ENCODE results near the gene DMBT1.

DMBT1 gene

DNA sequence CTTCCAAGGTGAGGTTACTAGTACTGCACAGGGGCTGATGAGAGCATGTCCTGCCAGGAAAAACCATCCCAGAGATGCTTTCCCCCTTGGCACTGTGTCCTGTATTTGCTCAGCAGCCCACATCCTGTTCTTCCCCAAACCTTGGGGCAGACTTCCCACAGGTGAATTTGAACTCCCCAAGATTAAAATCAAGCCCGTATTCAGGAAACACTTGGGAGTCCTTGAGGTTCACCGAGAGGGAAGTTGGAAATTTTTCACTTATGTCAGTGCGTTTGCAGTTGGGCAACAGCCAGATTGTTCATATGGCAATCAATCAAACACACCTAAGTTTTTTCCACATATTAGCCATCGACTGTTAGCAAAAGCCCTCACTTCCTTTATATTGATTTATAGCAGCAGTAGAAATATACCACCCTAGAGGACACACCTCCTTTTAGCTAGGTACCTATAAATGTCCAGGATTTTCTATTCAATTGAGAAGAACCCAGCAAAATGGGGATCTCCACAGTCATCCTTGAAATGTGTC, at the start of gene DMBT1:
Gene DMBT1, plus strand, starts transcription at position 476 of the 526 bp plus-strand sequence. Its CDS starts 17 bp downstream, at position 493.
- no peak within 1 kb of the TSS for H3K4me3 ChIP-seq (ENCODE audit: low read length)
- no peak for TF ChIP-seq ZNF274 (IDR thresholded peaks at IDR 0.05; ENCODE audit: low read depth, low read length)

DNA sequence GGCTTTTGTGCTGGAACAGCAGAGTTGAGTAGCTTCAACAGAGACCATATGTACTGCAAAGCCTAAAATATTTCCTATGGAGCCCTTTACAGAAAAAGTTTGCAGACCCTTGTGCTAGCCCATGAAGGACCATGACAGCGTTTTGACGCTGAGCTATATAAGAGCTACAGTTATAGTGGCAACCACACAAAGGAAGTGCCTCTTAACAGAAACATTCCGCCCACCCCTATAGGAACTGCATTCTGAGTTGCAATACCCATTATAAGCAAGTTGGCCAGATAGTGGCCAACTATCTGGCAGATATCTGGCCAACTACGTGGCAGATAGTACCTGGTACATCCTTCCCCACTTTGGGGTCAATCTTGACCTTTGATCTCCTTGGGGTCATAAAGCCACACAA, 47.5 kb upstream of the DMBT1 start:
- TF ChIP-seq ZNF274 (IDR thresholded peaks at IDR 0.05; ENCODE audit: low read depth, low read length) = no peak
- no peak overlapping the region for H3K4me3 ChIP-seq (ENCODE audit: low read length)

DNA sequence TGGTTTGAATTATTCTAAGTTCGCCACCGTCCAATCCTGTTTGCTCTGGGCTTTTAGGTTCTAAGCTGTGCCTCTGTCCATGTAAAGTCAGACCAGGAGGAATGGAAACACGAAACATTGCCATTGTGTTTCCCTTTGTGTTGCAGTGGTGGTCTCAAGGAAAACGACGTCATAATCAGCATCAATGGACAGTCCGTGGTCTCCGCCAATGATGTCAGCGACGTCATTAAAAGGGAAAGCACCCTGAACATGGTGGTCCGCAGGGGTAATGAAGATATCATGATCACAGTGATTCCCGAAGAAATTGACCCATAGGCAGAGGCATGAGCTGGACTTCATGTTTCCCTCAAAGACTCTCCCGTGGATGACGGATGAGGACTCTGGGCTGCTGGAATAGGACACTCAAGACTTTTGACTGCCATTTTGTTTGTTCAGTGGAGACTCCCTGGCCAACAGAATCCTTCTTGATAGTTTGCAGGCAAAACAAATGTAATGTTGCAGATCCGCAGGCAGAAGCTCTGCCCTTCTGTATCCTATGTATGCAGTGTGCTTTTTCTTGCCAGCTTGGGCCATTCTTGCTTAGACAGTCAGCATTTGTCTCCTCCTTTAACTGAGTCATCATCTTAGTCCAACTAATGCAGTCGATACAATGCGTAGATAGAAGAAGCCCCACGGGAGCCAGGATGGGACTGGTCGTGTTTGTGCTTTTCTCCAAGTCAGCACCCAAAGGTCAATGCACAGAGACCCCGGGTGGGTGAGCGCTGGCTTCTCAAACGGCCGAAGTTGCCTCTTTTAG, 46.3 kb upstream of the DMBT1 start:
- no peak for TF ChIP-seq ZNF274 (IDR thresholded peaks at IDR 0.05; ENCODE audit: low read depth, low read length)
- H3K4me3 ChIP-seq (ENCODE audit: low read length) = no peak overlapping the region

DNA sequence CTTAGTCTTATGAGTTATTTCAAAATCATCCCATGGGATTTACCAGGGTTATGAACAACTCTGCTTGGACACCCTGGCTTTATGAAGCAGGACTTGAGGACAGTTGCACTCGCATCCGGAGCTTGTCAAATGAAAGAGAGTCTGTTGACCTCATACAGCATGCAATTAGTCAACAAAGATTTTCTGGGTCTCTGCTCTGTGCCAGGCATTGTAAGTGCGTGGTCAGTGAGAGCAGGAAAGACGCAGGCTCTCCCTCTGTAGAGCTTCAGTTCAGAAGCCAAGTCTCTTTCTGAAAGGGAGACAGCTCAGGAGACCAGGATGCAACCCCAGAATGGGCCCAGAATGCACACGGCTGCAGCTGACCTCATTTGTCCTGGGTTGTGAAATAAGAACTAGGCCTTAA, 45.5 kb upstream of the DMBT1 start:
- no peak overlapping the region for H3K4me3 ChIP-seq (ENCODE audit: low read length)
- no peak for TF ChIP-seq ZNF274 (IDR thresholded peaks at IDR 0.05; ENCODE audit: low read depth, low read length)

DNA sequence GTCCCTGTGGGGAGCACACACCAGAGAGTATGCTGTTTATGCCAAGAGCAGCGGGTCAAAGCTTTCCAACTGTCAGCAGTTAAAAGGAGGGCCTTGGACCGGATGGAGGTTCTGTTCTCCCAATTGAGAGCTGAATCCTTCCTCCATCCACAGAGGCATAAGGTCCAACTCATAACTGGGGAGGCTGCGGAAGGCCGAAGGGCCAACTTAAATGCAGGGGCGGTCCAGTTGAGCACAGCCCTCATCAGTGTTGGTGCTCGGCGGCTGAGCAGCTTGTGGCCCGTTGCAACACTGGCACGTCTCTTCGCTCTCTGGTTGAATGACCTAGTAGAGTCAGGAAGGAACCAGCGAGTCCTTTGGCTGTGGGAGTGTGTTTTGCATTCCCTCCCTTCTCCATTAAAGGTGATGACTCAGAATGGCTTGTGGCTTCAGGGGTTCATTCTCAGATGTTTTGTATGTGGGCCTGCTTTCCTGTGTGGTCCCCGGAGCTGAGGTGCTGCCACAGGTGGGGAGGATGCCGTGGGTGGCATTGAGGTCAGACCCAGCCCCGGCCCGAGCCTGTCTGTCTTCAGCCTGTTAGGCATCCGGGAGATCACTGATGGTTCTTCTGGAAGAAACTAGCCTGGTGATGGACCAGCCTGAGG, 44.8 kb upstream of the DMBT1 start:
- H3K4me3 ChIP-seq (ENCODE audit: low read length) = no peak overlapping the region
- no peak for TF ChIP-seq ZNF274 (IDR thresholded peaks at IDR 0.05; ENCODE audit: low read depth, low read length)

DNA sequence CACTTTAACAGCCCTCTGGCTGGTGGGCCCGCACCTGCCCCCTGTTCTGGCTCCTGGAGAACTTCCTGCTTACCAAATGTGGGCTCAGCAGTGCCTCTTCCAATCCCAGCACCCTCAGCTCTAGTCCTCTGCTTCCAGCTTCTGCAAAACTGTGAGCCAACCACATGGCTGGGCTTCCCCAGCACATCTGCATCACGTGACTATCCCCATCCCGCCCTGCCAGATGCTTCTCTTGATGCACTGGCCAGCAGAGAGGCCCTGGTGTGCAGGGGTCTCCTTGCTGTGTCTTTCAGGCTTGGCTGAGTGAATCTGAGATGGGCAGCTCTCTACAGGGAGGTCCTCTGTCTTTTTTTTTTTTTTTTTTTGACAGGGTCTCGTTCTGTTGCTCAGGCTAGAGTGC, 43.8 kb upstream of the DMBT1 start:
- H3K4me3 ChIP-seq (ENCODE audit: low read length) = no peak overlapping the region
- no peak for TF ChIP-seq ZNF274 (IDR thresholded peaks at IDR 0.05; ENCODE audit: low read depth, low read length)

DNA sequence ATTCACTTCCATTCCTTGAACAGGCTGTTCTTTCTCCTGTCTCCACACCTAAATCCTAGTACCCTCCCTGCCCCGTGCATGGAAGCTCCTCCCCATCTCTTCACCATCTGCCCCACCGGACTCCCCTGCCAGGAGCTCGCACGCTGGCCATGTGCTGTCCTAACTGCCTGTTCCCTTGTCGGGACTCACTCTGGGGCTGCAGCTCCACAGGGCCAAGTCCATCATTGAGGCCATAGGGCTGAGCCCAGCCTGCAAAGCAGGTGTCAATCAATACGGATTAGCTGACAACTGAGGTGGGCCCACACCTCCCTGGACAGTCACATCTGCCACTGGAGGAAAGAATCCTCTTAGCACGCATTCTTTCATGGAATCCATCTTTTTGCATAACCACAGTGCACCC, 41.4 kb upstream of the DMBT1 start:
- no peak for TF ChIP-seq ZNF274 (IDR thresholded peaks at IDR 0.05; ENCODE audit: low read depth, low read length)

DNA sequence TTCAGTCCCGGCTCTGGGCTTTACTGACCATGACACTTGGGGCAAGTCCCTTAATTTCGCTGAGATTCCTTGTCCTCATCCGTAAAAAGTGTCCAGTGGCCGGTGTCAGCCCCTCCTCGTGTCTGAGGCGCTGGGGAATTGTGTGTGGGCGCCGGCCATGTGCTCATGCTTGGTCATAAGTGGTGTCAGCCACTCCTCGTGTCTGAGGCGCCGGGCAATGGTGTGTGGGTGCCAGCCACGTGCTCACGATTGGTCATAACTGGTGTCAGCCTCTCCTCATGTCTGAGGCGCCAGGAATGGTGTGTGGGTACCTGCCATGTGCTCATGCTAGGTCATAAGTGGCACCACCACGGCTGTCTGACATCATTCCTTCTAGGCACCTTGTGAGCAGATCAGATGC, 40.7 kb upstream of the DMBT1 start:
- TF ChIP-seq ZNF274 (IDR thresholded peaks at IDR 0.05; ENCODE audit: low read depth, low read length) = no peak
- H3K4me3 ChIP-seq (ENCODE audit: low read length) = no peak overlapping the region

More for the DNA sequence above, 41.4 kb upstream of the DMBT1 start:
- H3K4me3 ChIP-seq (ENCODE audit: low read length) = no peak overlapping the region

DNA sequence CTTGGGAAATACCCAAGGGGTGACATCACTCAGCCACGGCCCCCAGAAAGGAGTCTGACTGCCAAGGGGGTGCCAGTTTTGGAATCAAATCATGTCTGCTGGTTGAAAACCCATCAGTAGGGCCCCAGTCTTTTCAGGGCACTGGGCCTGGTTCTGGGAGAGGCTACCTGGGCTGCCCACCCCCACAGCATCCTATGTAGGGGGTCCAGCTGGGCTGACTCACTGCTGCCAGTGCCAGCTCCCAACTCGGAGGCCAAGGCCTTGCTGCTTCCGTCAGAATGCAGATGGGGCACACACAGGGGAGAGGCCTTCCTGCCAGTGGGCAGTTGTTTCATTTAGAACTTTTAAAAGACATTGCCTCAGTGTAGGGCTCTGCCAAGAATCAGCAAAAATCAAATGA, 39.5 kb upstream of the DMBT1 start:
- no peak for TF ChIP-seq ZNF274 (IDR thresholded peaks at IDR 0.05; ENCODE audit: low read depth, low read length)
- no peak overlapping the region for H3K4me3 ChIP-seq (ENCODE audit: low read length)

DNA sequence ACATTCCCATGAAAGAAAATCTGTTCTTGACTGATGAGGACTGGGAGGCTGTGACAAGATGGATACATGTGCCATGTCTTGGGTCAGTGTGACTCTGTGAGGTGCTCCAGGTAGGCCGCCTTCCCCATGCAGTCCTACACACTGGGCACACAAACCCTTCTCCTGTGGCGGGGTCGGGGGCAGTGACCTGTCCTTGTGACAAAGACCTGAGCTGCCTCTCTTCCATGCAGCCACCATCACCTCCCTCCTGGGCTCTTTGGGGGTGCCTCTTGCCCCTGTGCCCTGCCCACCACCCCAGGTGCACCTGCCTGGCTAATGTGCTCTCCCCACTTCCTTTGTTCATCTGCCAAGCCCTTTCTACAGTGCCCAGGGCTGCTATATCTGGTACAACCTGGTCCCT, 35.7 kb upstream of the DMBT1 start:
- H3K4me3 ChIP-seq (ENCODE audit: low read length) = no peak overlapping the region
- TF ChIP-seq ZNF274 (IDR thresholded peaks at IDR 0.05; ENCODE audit: low read depth, low read length) = no peak

DNA sequence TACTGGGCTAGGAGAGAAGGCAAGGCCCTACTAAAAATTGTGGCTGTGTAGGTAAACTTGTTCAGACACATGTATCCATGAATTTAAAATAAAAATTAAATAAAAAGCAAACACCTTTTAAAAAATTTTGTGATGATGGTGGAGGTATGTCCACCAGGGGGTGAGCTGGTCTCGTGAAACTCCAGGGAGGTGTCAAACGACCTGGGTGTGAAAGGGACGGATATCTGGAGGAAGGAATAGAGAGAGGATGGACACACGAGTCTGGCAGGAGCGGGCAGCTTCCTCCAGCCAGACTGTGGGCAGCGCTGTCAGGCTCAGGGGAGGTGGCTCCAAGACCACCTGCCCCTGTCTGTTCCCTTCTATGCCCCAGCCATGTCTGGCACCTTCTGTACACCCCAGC, 34.8 kb upstream of the DMBT1 start:
- H3K4me3 ChIP-seq (ENCODE audit: low read length) = no peak overlapping the region
- no peak for TF ChIP-seq ZNF274 (IDR thresholded peaks at IDR 0.05; ENCODE audit: low read depth, low read length)

DNA sequence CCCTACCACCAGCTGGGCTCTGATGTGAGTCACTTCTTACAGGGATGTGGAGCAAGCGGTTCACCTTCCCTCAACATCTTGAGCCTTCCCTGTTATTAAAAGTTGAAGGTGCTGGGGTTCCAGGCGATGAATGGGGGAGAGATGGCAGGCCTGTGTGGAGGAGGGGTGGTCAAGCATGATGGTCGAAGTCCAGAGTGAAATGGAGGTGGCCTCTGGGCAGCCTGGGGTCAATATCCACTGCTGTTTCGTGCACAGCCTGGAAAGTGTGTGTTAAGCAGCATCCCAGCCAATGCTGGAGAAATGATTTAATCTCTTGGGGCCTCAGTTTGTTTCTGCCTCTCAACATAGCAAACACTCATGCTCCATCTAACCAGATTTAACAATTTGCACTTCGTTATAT, 33.7 kb upstream of the DMBT1 start:
- no peak overlapping the region for H3K4me3 ChIP-seq (ENCODE audit: low read length)
- no peak for TF ChIP-seq ZNF274 (IDR thresholded peaks at IDR 0.05; ENCODE audit: low read depth, low read length)

DNA sequence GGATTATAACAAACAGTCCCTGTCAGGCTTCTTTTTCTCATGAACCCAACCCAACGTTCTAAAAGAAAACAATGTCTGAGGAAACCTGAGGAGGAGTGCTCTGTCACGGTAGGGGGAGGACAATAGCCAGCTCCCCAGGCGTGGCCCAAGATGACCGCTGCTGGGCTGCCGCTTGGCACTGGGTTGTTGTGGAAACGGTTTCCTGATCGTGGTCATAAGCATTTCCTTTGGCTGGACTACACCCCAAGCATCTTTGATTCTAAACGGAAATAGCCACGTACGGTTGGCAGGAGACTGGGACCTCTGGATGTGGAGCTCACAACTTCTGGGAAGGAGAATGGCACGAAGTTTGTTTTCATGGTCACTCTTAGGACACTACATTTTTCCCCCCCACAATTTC, 30.4 kb upstream of the DMBT1 start:
- no peak for TF ChIP-seq ZNF274 (IDR thresholded peaks at IDR 0.05; ENCODE audit: low read depth, low read length)
- no peak overlapping the region for H3K4me3 ChIP-seq (ENCODE audit: low read length)

DNA sequence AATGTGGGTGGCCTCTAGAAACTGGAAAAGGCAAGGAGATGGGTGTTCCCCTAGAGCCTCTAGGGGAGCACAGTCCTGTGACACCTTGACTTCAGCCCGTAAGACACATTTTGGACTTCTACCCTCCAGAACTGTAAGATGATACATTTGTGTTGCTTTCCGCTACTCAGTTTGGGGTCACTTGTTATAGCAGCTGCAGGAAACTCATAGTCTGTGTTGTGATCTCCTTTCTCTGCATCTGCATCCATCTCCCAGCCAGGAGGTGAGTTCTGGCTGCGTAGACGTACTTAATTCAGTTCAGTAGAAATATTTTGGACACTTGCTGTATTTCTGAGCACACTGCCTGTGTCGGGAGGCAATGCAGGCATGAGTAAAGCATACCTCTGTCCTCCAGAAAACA, 29.3 kb upstream of the DMBT1 start:
- no peak for TF ChIP-seq ZNF274 (IDR thresholded peaks at IDR 0.05; ENCODE audit: low read depth, low read length)
- H3K4me3 ChIP-seq (ENCODE audit: low read length) = no peak overlapping the region

DNA sequence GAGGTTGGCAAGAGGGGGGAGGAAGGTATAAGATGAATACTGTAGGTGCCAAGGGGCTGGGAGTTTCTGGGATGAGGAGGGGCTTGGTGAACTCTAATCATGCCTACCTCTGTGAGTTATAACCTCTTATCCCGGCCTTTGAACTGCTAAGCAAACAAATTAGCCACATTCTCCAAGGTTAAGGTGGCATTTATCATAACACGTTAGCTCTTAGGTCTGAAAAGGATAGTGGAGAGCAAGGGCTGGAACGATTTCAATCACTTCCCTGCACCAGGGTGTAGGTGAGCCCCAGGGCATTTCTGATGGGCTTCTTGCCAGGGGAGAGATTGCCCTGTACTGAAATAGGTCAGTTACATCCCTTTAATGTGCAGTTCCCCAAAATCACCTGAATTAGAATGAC, 28.6 kb upstream of the DMBT1 start:
- no peak overlapping the region for H3K4me3 ChIP-seq (ENCODE audit: low read length)
- TF ChIP-seq ZNF274 (IDR thresholded peaks at IDR 0.05; ENCODE audit: low read depth, low read length) = no peak
